Activated CD8-positive, alpha-beta memory T cell treated with anti-CD3 and anti-CD28 coated beads for 36 hours (primary cell): Measurements from ENCODE around the gene GLIPR1. TPM values are rescaled to one million over a fixed set of nuclear protein-coding genes. Genes with fewer than 3 reads are reported as not detected.
"Not testable (repeated sequence)": the region's sequence is repeated elsewhere in the genome, so short reads cannot be mapped to it uniquely, and the experiment has no call there.

Experiments used
- CTCF ChIA-PET: fragments of 350-600 bp; sonication (Branson Sonifier 250); formaldehyde crosslinking; loops from one replicate; lab custom pipeline; 2021; ENCODE audit warnings: antibody characterized with exemption; lab: Charles Lee
- POLR2A ChIA-PET: fragments of 350-600 bp; sonication (Branson Sonifier 250); formaldehyde crosslinking; loops from one replicate; lab custom pipeline; 2021; ENCODE audit warnings: antibody characterized with exemption; lab: Charles Lee
- total RNA-seq, 2 experiments: library from RNA; stranded (reverse); gene quantifications; one replicate each; pipeline ENCODE4 v1.2.3, GENCODE V29; 2021

The GLIPR1 gene
- total RNA-seq, 2 experiments from 2014 or later: 20.8 to 22.4 TPM

DNA sequence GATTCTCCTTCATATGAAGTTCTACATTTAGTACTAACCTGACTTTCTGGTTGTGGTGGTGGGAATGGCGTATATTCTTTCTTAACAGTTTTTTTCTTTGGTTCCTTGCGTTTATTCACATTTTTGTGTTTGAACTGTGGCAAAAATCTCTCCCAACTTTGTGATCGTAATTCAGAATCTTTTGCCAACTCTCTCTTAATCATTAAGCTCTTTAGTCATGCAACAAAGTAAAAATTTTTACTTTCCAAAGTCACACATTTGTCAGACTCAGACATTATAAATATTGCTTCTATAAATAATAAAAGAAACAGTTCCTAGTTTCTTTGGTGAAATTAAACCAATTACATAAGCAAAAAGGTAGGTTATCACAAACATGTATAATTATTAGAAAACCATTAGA, 23.3 kb downstream of the GLIPR1 start:
- CTCF ChIA-PET: no interaction called here
- POLR2A ChIA-PET: no interaction called here

DNA sequence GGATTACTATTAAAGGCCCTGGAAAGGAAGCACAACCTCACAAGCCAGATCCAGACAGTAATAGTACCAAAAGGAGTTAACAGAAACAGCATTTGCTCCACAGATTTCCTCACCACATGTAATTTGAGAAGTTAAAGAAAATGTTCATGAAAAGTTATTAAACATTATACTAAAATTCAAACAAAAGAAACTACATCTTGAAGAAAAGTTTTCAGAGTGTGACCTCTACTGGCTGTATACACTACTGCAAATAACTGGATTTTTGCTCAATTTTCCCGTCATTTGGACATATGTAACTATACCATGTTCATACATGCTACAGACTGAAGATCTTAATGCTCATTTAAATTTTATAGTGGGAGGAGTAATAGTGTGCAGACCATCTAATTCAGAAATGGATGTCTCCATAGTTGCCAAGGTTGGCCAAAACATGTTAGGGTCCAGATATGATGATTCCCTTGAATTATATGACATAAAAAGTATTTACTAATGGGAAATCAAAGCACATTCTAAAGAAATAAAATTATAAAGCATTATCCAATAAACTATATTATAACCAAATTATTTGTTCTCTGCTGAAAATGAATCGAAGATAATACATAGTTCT, 25.3 kb downstream of the GLIPR1 start:
- POLR2A ChIA-PET: no interaction called here
- CTCF ChIA-PET: interaction anchor here (1.5 kb wide), 1 partner anchor 21 kb away, joined by 8 read pairs; no protein-coding TSS in a partner anchor

DNA sequence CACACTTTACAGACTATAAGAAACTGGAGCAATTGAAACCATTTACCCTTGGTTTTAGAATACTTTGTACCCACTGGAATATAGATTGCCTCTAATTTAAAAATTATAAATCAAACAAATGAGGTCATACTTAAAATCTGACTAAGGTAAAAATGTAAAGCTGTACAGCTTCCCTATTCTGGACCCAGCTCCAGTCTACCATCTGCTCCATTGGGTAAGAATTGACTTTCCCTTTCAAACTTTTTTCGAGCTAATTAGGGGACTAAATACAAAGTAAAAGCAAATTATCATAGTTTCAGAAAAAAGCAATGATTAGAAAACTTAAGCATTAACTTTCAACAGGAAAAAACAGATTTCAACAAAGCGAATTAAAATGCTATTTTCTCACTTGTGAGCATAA, 26.5 kb downstream of the GLIPR1 start:
- CTCF ChIA-PET: interaction anchor here (1.2 to 1.6 kb wide), 2 partner anchors 70 to 524 kb away, joined by 3 to 4 read pairs; partner anchors contain the start of gene PHLDA1
- POLR2A ChIA-PET: interaction anchor here (0.6 kb wide), 1 partner anchor 15 kb away, joined by 4 read pairs; no protein-coding TSS in a partner anchor

DNA sequence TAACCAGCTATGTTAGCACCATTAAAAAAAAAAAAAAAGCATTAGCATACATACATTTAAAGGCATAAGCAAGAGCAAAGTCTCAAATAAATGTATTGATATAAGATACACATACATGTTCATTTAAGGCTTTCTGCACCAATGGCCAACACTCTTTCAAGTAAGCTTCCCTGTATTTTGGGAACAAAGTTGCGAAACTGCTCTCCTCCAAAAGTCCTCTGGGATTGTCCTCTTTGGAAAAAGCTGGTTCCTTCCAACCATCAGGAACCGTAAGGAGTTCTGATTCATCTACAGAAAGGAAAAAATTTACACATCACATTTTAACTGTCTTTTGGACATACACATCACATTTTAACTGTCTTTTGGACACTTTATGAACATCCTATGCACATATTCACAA, 27.6 kb downstream of the GLIPR1 start:
- CTCF ChIA-PET: interaction anchor here (1.2 to 1.6 kb wide), 2 partner anchors 71 to 523 kb away, joined by 3 to 4 read pairs; partner anchors contain the start of gene PHLDA1
- POLR2A ChIA-PET: no interaction called here

DNA sequence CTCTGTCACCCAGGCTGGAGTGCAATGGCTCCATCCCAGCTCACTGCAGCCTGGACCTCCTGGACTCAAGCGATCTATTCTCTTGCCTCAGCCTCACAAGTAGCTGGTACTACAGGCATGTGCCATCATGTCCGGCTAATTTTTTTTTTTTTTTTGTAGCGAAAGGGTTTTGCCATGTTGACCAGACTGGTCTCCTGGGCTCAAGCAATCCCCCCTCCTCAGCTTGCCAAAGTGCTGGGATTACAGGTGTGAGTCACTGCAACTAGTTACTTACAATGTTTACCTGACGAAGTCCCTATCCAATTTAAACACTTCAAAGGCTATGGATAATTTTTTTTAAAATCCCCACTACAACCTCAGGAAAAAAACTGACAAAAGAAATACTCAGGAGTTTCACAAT, 29.1 kb downstream of the GLIPR1 start:
- ChIA-PET CTCF (no interaction called here), POLR2A (interaction anchor here (0.6 to 0.7 kb wide), 2 partner anchors 12 to 644 kb away, joined by 5 to 9 read pairs; no protein-coding TSS in a partner anchor)

GRCh38 chr12:75511116-75512048, 30.8 kb downstream of the GLIPR1 start, which contains the start of gene KRR1:
Gene KRR1 (minus strand): TSS chr12:75511609. CDS start chr12:75511597, 12 bp downstream.
- POLR2A ChIA-PET: interaction anchor here (0.6 to 1.7 kb wide), 5 partner anchors 30 to 520 kb away, joined by 3 to 10 read pairs (median 9); partner anchors contain the start of genes GLIPR1L2 and PHLDA1
- CTCF ChIA-PET: interaction anchor here (1.0 to 2.1 kb wide), 3 partner anchors 10 to 520 kb away, joined by 4 to 8 read pairs (median 5); partner anchors contain the start of gene PHLDA1

DNA sequence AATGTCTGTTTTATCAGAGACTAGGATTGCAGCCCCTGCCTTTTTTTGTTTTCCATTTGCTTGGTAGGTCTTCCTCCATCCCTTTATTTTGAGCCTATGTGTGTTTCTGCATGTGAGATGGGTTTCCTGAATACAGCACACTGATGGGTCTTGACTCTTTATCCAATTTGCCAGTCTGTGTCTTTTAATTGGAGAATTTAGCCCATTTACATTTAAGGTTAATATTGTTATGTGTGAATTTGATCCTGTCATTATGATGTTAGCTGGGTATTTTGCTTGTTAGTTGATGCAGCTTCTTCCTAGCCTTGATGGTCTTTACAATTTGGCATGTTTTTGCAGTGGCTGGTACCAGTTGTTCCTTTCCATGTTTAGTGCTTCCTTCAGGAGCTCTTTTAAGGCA, 40.7 kb downstream of the GLIPR1 start:
- CTCF ChIA-PET, POLR2A ChIA-PET: not testable (repeated sequence)

DNA sequence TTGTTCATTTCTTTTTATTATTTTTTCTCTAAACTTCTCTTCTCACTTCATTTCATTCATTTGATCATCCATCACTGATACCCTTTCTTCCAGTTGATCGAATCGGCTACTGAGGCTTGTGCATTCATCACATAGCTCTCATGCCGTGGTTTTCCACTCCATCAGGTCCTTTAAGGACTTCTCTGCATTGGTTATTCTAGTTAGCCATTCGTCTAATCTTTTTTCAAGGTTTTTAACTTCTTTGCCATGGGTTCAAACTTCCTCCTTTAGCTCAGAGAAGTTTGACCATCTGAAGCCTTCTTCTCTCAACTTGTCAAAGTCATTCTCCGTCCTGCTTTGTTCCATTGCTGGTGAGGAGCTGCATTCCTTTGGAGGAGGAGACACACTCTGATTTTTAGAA, 41.6 kb downstream of the GLIPR1 start:
- POLR2A ChIA-PET, CTCF ChIA-PET: not testable (repeated sequence)

DNA sequence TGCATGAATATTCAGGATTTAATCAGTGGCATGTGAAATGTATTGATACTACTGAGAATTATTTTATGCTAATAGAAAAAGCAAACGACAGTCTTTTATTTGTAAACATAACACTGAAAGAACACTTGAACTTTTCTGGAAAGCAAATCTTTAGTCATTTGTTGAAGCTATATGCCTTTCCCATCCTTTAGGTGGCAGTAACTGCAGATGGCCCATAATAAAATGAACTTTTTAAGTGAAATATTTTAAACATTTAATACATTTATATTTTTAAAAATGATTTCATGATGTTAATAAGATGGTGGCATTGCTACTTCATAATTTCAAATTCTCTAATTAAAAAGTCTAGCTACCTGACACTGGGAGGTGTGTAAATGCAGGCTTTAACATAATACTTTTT, 44.7 kb downstream of the GLIPR1 start:
- CTCF ChIA-PET: no interaction called here
- POLR2A ChIA-PET: no interaction called here

DNA sequence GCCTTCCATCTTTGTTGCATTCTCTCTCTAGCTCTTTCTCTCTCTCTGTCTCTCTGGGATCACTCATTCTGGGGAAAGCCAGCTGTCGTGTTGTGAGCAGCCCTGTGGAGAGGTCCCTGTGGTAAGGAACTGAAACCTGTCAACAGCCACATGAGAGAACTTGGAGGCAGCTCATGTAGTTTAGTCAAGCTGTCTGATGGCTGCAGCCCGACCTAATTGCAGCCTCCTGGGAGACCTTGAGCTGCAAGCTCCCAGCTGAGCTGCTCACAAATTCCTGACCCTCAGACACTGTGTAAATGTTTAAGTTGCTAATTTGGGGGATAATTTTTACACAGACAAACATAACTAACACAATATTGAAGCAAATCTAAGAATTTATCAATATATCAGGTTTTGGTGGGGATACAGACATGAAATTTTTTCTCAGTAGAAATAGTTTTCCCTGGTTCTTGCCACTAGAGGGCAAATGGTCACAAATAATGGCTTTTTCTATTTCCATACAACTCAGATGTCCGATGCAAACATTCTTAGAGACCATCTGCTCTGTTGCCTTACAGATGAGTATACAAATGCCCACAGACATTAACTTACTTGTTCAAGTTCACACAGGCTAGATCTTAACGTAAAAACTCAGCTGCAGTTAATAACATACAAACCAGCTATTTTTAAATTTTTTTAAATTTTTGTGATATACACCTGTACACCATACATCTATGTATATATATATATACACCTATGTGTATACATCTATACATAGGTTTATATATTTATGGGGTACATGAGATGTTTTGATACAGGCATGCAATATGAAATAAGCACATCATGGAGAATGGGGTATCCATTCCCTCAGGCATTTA, 46.3 kb downstream of the GLIPR1 start:
- CTCF ChIA-PET: interaction anchor here (0.6 to 1.6 kb wide), 7 partner anchors 8 to 821 kb away, joined by 3 to 10 read pairs (median 3); partner anchors contain the start of gene PHLDA1
- POLR2A ChIA-PET: no interaction called here

DNA sequence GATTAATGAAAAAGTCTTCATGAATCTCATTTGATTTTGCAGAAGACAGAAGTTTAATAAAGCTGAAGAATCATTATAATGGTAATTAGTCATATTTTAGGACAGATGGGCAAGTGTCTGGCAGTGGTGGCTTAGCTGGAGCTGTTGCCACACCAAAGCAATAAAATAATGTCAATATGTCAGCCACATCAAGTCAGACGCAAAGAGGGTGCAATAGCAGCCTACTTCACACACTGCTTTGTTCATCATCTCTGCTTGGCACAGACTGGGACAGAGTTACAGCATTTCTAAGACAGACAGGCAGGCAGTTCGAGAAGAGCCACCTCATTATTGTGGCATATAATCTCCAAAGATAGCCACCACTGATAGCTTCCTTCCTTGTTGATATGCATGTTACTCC, 47.7 kb downstream of the GLIPR1 start:
- CTCF ChIA-PET: interaction anchor here (1.6 kb wide), 1 partner anchor 509 kb away, joined by 8 read pairs; no protein-coding TSS in a partner anchor
- POLR2A ChIA-PET: no interaction called here

DNA sequence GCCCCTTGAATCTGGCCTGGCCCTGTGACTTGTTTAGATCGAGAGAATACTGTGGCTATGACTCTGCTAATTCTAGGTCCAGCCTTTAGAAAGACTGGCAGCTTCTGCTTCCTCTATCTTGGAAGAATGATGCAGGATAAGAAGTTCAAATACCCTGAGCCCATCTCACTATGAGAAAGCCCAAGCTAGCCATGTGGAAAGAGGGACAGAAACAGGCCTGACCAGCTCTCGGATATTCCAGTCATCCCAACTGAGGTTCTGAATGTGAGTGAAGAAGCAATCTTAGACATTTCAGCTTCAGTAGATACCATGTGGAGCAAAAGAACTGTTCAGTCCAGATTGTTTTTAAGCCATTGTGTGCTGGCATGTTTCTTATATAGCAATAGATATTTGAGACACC, 48.1 kb downstream of the GLIPR1 start:
- ChIA-PET CTCF (interaction anchor here (1.6 kb wide), 1 partner anchor 508 kb away, joined by 8 read pairs; no protein-coding TSS in a partner anchor), POLR2A (no interaction called here)

GRCh38 chr12:75529316-75529715, 48.8 kb downstream of the GLIPR1 start:
- ChIA-PET POLR2A (no interaction called here), CTCF (interaction anchor here (1.4 kb wide), 1 partner anchor 508 kb away, joined by 3 read pairs; no protein-coding TSS in a partner anchor)

DNA sequence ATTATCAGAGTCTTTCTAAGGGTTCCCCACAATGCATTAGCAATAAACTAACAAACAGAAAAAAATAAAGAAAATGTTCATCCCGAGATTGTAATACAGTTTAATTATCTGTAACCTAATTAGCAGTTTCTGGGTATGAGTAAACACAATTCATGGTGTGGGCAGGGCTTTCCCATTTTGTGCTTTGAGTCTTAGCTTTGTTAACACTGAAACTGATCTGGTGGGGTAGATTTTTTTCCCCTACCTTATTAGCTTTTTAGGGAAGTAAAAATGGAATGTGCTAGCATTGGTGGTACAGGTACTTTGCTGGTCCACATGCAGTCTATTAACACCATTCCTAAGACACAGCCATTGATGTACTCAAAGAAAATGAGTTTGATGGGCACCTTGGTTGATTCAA, 49.3 kb downstream of the GLIPR1 start:
- ChIA-PET CTCF (interaction anchor here (1.4 kb wide), 1 partner anchor 507 kb away, joined by 3 read pairs; no protein-coding TSS in a partner anchor), POLR2A (no interaction called here)

DNA sequence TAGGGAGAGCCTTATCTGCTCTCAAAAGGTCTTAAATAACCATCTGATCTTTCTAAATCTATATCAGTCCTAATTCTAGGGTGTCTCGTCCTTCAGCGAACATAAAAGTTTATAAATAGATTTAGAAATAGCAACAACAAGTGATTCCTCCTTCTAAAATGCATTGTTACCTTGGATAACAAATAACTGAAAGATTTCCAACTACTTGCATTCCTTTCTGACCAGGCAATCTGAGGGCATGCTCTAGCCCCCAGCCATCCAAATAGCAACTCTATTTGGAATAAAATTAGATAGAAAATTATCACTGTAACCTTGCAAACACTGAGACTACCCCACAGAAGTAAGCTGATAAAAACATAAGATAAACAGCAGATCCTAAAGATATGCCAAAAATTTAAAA, 52.7 kb downstream of the GLIPR1 start:
- ChIA-PET POLR2A (no interaction called here), CTCF (interaction anchor here (0.5 kb wide), 1 partner anchor 563 kb away, joined by 4 read pairs; no protein-coding TSS in a partner anchor)

GRCh38 chr12:75539889-75540288, 59.3 kb downstream of the GLIPR1 start:
- ChIA-PET CTCF (no interaction called here), POLR2A (no interaction called here)

- ChIA-PET CTCF (interaction anchor here (0.6 kb wide), 1 partner anchor 58 kb away, joined by 3 read pairs; no protein-coding TSS in a partner anchor), POLR2A (no interaction called here)
Observed at GRCh38 chr12:75542942-75543341, 62.4 kb downstream of the GLIPR1 start.

- ChIA-PET CTCF (interaction anchor here (0.6 kb wide), 1 partner anchor 59 kb away, joined by 3 read pairs; no protein-coding TSS in a partner anchor), POLR2A (no interaction called here)
Observed at GRCh38 chr12:75543529-75543928, 63.0 kb downstream of the GLIPR1 start.
